UCSD-AML1 (cell line): Measurements from ENCODE around the gene HEG1.

Experiments used
- DNase-seq: peaks from one replicate; lab custom pipeline; 2025; ENCODE audit not compliant: unreplicated experiment; lab: John Stamatoyannopoulos, UW

The HEG1 gene

GRCh38 chr3:124918524-124918923, 137.3 kb downstream of the HEG1 start:
- no peak for DNase-seq

DNA sequence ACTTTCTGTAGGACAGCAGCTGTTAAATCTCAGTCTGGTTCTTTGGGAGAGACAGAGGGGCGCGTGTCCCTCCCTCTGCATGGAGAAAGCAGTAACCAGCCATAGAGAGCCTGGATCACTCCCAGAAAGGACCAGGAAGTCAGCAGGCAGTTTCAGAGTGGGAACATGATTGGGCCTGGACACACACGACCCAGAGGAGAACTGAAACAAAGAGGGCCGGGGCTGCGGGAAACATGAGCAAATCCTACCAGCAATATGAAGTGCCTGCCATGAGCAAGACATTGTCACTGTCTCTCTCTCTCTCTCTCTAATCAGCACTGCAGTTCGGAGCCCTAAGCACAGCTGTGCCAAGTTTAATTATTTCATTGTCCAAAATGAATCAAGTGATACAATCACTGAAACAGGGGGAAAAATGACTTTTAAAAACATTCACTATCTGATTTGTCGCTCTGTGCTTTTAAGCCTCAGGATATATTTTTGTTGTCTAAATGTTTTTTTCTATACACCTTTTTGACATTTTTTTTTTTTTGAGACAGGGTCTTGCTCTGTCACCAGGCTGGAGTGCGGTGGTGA, 138.9 kb downstream of the HEG1 start:
- DNase-seq = no peak
